H1 (cell line): ENCODE results near the gene SIDT1.

Experiments
- CBX5 ChIP-seq: fragments of 300-800, 300-1000 bp; sonication (generic); IDR thresholded peaks from 2 replicates; pipeline ENCODE4 v1.7.1; 2016; ENCODE audit warnings: antibody characterized with exemption, low read length, low read depth
- JUND ChIP-seq: IDR thresholded peaks from 2 replicates; pipeline ENCODE4 v1.6.1; 2011; ENCODE audit warnings: mild to moderate bottlenecking, improper control_type of control experiment, low read length
- KDM5A ChIP-seq: fragments of 200-600 bp; IDR thresholded peaks from 2 replicates; pipeline ENCODE4 v1.7.1; 2012; ENCODE audit warnings: mild to moderate bottlenecking, low read length, inconsistent platforms, mixed read lengths
- MAX ChIP-seq: IDR thresholded peaks from 2 replicates; pipeline ENCODE4 v1.6.1; 2012; ENCODE audit warnings: inconsistent platforms
- NRF1 ChIP-seq: IDR thresholded peaks from 2 replicates; pipeline ENCODE4 v1.6.1; 2011; ENCODE audit warnings: mild to moderate bottlenecking, low read depth, low read length, improper control_type of control experiment
- POLR2A ChIP-seq, 2 experiments: IDR thresholded peaks; 1 replicate in 1 of 2; 2 replicates in 1 of 2; pipeline ENCODE4 v1.6.1; 2011; ENCODE audit warnings: low read depth in 2 of 2, low read length in 2 of 2, mild to moderate bottlenecking in 2 of 2; ENCODE audit errors: control extremely low read depth in 1 of 2
- RAD21 ChIP-seq, 2 experiments: IDR thresholded peaks in 1 of 2; conservative IDR thresholded peaks in 1 of 2; 2 replicates each; pipeline ENCODE4 v1.6.1; 2011; ENCODE audit warnings: low read depth in 2 of 2, low read length in 2 of 2, improper control_type of control experiment in 1 of 2, inconsistent platforms in 1 of 2, mild to moderate bottlenecking in 1 of 2, moderate library complexity in 1 of 2
- YY1 ChIP-seq: IDR thresholded peaks from 2 replicates; pipeline ENCODE4 v1.6.1; 2011; ENCODE audit warnings: low read depth, mild to moderate bottlenecking, low read length
- ZNF274 ChIP-seq: IDR thresholded peaks from 2 replicates; pipeline ENCODE4 v1.7.0; 2012; ENCODE audit warnings: low read length, borderline replicate concordance; ENCODE audit errors: extremely low read depth
- TF ChIP-seq, protein P1 (sequence below), 3 experiments: IDR thresholded peaks; 1 replicate in 2 of 3; 2 replicates in 1 of 3; pipeline versions ENCODE4 v1.5.1 to v1.6.1; 2011; ENCODE audit warnings: low read length in 3 of 3, mild to moderate bottlenecking in 3 of 3, inconsistent platforms in 2 of 3, low read depth in 1 of 3, moderate library complexity in 1 of 3; ENCODE audit not compliant: insufficient read depth in 1 of 3; ENCODE audit errors: control extremely low read depth in 1 of 3
- TF ChIP-seq, protein P2 (sequence below): IDR thresholded peaks from 2 replicates; pipeline ENCODE4 v1.6.1; 2011; ENCODE audit warnings: low read depth, mild to moderate bottlenecking, low read length; ENCODE audit not compliant: insufficient read depth

- TF ChIP-seq RAD21 (IDR thresholded peaks at IDR 0.05 in 1 of 2, conservative IDR thresholded peaks at IDR 0.05 in 1 of 2; ENCODE audit: low read depth in 2 of 2, low read length in 2 of 2) (no peak), YY1 (no peak), CBX5 (no peak), POLR2A (IDR thresholded peaks at IDR 0.05; ENCODE audit: control extremely low read depth in 1 of 2, low read depth in 2 of 2, low read length in 2 of 2) (no peak), KDM5A (no peak), NRF1 (no peak), JUND (no peak), MAX (no peak), ZNF274 (no peak)
- TF ChIP-seq, protein P1, sequence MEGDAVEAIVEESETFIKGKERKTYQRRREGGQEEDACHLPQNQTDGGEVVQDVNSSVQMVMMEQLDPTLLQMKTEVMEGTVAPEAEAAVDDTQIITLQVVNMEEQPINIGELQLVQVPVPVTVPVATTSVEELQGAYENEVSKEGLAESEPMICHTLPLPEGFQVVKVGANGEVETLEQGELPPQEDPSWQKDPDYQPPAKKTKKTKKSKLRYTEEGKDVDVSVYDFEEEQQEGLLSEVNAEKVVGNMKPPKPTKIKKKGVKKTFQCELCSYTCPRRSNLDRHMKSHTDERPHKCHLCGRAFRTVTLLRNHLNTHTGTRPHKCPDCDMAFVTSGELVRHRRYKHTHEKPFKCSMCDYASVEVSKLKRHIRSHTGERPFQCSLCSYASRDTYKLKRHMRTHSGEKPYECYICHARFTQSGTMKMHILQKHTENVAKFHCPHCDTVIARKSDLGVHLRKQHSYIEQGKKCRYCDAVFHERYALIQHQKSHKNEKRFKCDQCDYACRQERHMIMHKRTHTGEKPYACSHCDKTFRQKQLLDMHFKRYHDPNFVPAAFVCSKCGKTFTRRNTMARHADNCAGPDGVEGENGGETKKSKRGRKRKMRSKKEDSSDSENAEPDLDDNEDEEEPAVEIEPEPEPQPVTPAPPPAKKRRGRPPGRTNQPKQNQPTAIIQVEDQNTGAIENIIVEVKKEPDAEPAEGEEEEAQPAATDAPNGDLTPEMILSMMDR (IDR thresholded peaks at IDR 0.05; ENCODE audit: control extremely low read depth in 1 of 3, insufficient read depth in 1 of 3, low read depth in 1 of 3, low read length in 3 of 3) = no peak
- TF ChIP-seq, protein P2, sequence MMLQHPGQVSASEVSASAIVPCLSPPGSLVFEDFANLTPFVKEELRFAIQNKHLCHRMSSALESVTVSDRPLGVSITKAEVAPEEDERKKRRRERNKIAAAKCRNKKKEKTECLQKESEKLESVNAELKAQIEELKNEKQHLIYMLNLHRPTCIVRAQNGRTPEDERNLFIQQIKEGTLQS = no peak
These were observed 97.4 kb downstream of the SIDT1 start for GRCh38 chr3:113629584-113630421.
